Neuron (in vitro differentiated cells): ENCODE data around the gene RASGRF1.
"Not testable (repeated sequence)": the region's sequence is repeated elsewhere in the genome, so short reads cannot be mapped to it uniquely, and the experiment has no call there.

ENCODE experiments used
- H2AFZ ChIP-seq: one replicate; pipeline ENCODE4 v1.6.1; 2013; ENCODE audit warnings: low read depth, mild to moderate bottlenecking, inconsistent platforms, low read length, moderate library complexity
- H3K27me3 ChIP-seq: one replicate; pipeline ENCODE4 v1.6.1; 2013; ENCODE audit warnings: low read length; ENCODE audit not compliant: insufficient read depth
- H3K36me3 ChIP-seq: one replicate; pipeline ENCODE4 v1.6.1; 2013; ENCODE audit warnings: low read length; ENCODE audit not compliant: insufficient read depth
- H3K4me1 ChIP-seq: one replicate; pipeline ENCODE4 v1.6.1; 2013; ENCODE audit warnings: low read length; ENCODE audit not compliant: insufficient read depth
- H3K4me3 ChIP-seq: 2 replicates; pipeline ENCODE4 v1.5.1; 2013; ENCODE audit warnings: mild to moderate bottlenecking, low read length, moderate library complexity
- H3K9me3 ChIP-seq: one replicate; pipeline ENCODE4 v1.6.1; 2013; ENCODE audit warnings: low read length

RASGRF1 gene

GRCh38 chr15:79116771-79117170 lies 26.2 kb upstream of the RASGRF1 start:
- H3K36me3 ChIP-seq = no peaks in the 10 kb centered on the region
- no peak overlapping the region for H3K4me3 ChIP-seq
- peaks cover 4% of the 10 kb centered on the region for H3K27me3 ChIP-seq
- H2AFZ ChIP-seq = no peak overlapping the region
- H3K4me1 ChIP-seq = no peaks in the 10 kb centered on the region
- no peaks in the 10 kb centered on the region for H3K9me3 ChIP-seq

- Histone ChIP-seq H3K4me1 (no peaks in the 10 kb centered on the region), H3K9me3 (no peaks in the 10 kb centered on the region), H3K36me3 (no peaks in the 10 kb centered on the region), H3K27me3 (peaks cover 4% of the 10 kb centered on the region), H3K4me3 (no peak overlapping the region), H2AFZ (no peak overlapping the region)
Measured at GRCh38 chr15:79115986-79116665, 25.5 kb upstream of the RASGRF1 start.

- H3K27me3 ChIP-seq = peaks cover 4% of the 10 kb centered on the region
- H3K4me1 ChIP-seq = no peaks in the 10 kb centered on the region
- H3K36me3 ChIP-seq = no peaks in the 10 kb centered on the region
- no peak overlapping the region for H3K4me3 ChIP-seq
- H2AFZ ChIP-seq = no peak overlapping the region
- H3K9me3 ChIP-seq = no peaks in the 10 kb centered on the region
Measured at GRCh38 chr15:79113831-79114230, 23.3 kb upstream of the RASGRF1 start.

GRCh38 chr15:79111404-79111803 lies 20.8 kb upstream of the RASGRF1 start:
- not testable (repeated sequence) for H2AFZ ChIP-seq, H3K4me3 ChIP-seq, H3K4me1 ChIP-seq, H3K27me3 ChIP-seq, H3K9me3 ChIP-seq, H3K36me3 ChIP-seq

GRCh38 chr15:79105141-79105540 lies 14.6 kb upstream of the RASGRF1 start:
- Histone ChIP-seq H3K4me1 (no peaks in the 10 kb centered on the region), H2AFZ (no peak overlapping the region), H3K27me3 (peaks cover 13% of the 10 kb centered on the region), H3K9me3 (no peaks in the 10 kb centered on the region), H3K36me3 (no peaks in the 10 kb centered on the region), H3K4me3 (no peak overlapping the region)

GRCh38 chr15:79102595-79102994 lies 12.0 kb upstream of the RASGRF1 start:
- H3K27me3 ChIP-seq = peaks cover 20% of the 10 kb centered on the region
- no peaks in the 10 kb centered on the region for H3K4me1 ChIP-seq
- H3K36me3 ChIP-seq = no peaks in the 10 kb centered on the region

GRCh38 chr15:79101866-79102581 lies 11.4 kb upstream of the RASGRF1 start:
- Histone ChIP-seq H3K27me3 (peaks cover 20% of the 10 kb centered on the region), H3K9me3 (no peaks in the 10 kb centered on the region), H3K36me3 (no peaks in the 10 kb centered on the region), H2AFZ (no peak overlapping the region), H3K4me1 (no peaks in the 10 kb centered on the region), H3K4me3 (no peak overlapping the region)

More at GRCh38 chr15:79102595-79102994, 12.0 kb upstream of the RASGRF1 start:
- Histone ChIP-seq H3K9me3 (no peaks in the 10 kb centered on the region), H2AFZ (no peak overlapping the region), H3K4me3 (no peak overlapping the region)

GRCh38 chr15:79099692-79100091 lies 9.1 kb upstream of the RASGRF1 start:
- Histone ChIP-seq H2AFZ (no peak overlapping the region), H3K4me3 (no peak overlapping the region), H3K4me1 (no peaks in the 10 kb centered on the region), H3K36me3 (no peaks in the 10 kb centered on the region), H3K9me3 (no peaks in the 10 kb centered on the region), H3K27me3 (peaks cover 21% of the 10 kb centered on the region)

GRCh38 chr15:79094611-79095021 lies 4.0 kb upstream of the RASGRF1 start:
- Histone ChIP-seq H3K36me3 (no peaks in the 10 kb centered on the region), H3K9me3 (no peaks in the 10 kb centered on the region), H3K27me3 (peaks cover 53% of the 10 kb centered on the region), H3K4me3 (no peak overlapping the region), H2AFZ (no peak overlapping the region), H3K4me1 (peaks cover 6% of the 10 kb centered on the region)

- peaks cover 6% of the 10 kb centered on the region for H3K4me1 ChIP-seq
- H3K36me3 ChIP-seq = no peaks in the 10 kb centered on the region
- peaks cover 59% of the 10 kb centered on the region for H3K27me3 ChIP-seq
- H3K4me3 ChIP-seq = no peak overlapping the region
- H2AFZ ChIP-seq = no peak overlapping the region
- H3K9me3 ChIP-seq = no peaks in the 10 kb centered on the region
Measured at GRCh38 chr15:79093352-79093935, 2.9 kb upstream of the RASGRF1 start.

- Histone ChIP-seq H3K27me3 (peaks cover 67% of the 10 kb centered on the region), H3K36me3 (no peaks in the 10 kb centered on the region), H3K9me3 (no peaks in the 10 kb centered on the region), H2AFZ (no peak overlapping the region), H3K4me1 (peaks cover 6% of the 10 kb centered on the region), H3K4me3 (no peak overlapping the region)
Measured at GRCh38 chr15:79092382-79092781, 1.8 kb upstream of the RASGRF1 start.

- no peak overlapping the region for H2AFZ ChIP-seq
- H3K9me3 ChIP-seq = no peaks in the 10 kb centered on the region
- H3K4me3 ChIP-seq = no peak overlapping the region
- no peaks in the 10 kb centered on the region for H3K36me3 ChIP-seq
- peaks cover 77% of the 10 kb centered on the region for H3K27me3 ChIP-seq
- H3K4me1 ChIP-seq = peaks cover 6% of the 10 kb centered on the region
Measured at GRCh38 chr15:79091204-79091867, 756 bp upstream of the RASGRF1 start.

GRCh38 chr15:79089890-79090486 lies 592 bp downstream of the RASGRF1 start:
- no peak overlapping the region for H3K4me3 ChIP-seq
- H3K36me3 ChIP-seq = no peaks in the 10 kb centered on the region
- peaks cover 88% of the 10 kb centered on the region for H3K27me3 ChIP-seq
- H3K4me1 ChIP-seq = peaks cover 6% of the 10 kb centered on the region
- no peak overlapping the region for H2AFZ ChIP-seq
- no peaks in the 10 kb centered on the region for H3K9me3 ChIP-seq
